T-helper 17 cell (primary cell): ENCODE measurements around the gene TASP1. TPM values are rescaled to one million over a fixed set of nuclear protein-coding genes. Genes with fewer than 3 reads are reported as not detected.
A peak's percentile ranks its signal among the peaks of the same experiment; 100 is the strongest.
"Not testable (repeated sequence)": the region's sequence is repeated elsewhere in the genome, so short reads cannot be mapped to it uniquely, and the experiment has no call there.

Source experiments
- ATAC-seq: fragments of 150-1000 bp; cut with Tn5 transposase; 2 replicates; pipeline ENCODE4 v1.10.0; 2021; ENCODE audit warnings: mild to moderate bottlenecking, moderate library complexity
- DNase-seq, 3 donors: peaks; one replicate each; pipeline versions ENCODE4 v3.0.0 to v3.0.0-alpha.2; 2020 to 2021
- H3K9me3 ChIP-seq: one replicate; pipeline ENCODE4 v1.7.0; 2013; ENCODE audit warnings: low read length, mild to moderate bottlenecking; ENCODE audit not compliant: control insufficient read depth, poor library complexity, severe bottlenecking
- H3K27ac Mint-ChIP-seq: one replicate; pipeline ENCODE4 v1.8.0; 2022; ENCODE audit warnings: mild to moderate bottlenecking, moderate library complexity, mixed read lengths
- H3K27me3 Mint-ChIP-seq: one replicate; pipeline ENCODE4 v1.8.0; 2022; ENCODE audit warnings: mixed read lengths
- H3K36me3 Mint-ChIP-seq: one replicate; pipeline ENCODE4 v1.8.0; 2022; ENCODE audit warnings: low read depth, mixed read lengths
- H3K4me1 Mint-ChIP-seq: one replicate; pipeline ENCODE4 v1.8.0; 2022; ENCODE audit warnings: mild to moderate bottlenecking, mixed read lengths
- H3K4me3 Mint-ChIP-seq: one replicate; pipeline ENCODE4 v1.8.0; 2022; ENCODE audit warnings: mild to moderate bottlenecking, moderate library complexity, mixed read lengths
- total RNA-seq, 4 donors: library from RNA in 2 of 4; stranded (reverse) in 2 of 4; gene quantifications; one replicate each; pipeline ENCODE4 v1.2.3 and lab custom pipeline; 2022 to 2026

Gene TASP1
- total RNA-seq, 2 donors from 2014 or later, result 14.0 to 15.0 TPM

DNA sequence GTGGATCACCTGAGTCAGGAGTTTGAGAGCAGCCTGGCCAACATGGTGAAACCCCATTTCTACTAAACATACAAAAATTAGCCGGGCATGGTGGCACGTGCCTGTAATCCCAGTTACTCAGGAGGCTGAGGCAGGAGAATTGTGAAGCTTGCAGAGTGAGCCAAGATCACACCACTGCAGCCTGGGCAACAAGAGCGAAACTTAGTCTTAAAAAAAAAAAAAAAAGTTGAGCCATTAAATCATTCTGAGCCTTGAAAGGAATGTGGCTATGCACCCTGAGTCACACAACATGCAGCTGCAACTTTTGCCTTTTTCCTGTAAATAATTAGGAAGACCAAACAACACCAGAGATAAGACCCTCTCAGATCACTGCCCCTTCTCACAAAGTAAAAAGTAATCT, 11.2 kb downstream of the TASP1 start:
- peaks cover 14% of the 10 kb centered on the region for H3K36me3 Mint-ChIP-seq
- not testable (repeated sequence) for H3K9me3 ChIP-seq, DNase-seq, H3K27ac Mint-ChIP-seq, H3K4me3 Mint-ChIP-seq, H3K4me1 Mint-ChIP-seq, H3K27me3 Mint-ChIP-seq, ATAC-seq

DNA sequence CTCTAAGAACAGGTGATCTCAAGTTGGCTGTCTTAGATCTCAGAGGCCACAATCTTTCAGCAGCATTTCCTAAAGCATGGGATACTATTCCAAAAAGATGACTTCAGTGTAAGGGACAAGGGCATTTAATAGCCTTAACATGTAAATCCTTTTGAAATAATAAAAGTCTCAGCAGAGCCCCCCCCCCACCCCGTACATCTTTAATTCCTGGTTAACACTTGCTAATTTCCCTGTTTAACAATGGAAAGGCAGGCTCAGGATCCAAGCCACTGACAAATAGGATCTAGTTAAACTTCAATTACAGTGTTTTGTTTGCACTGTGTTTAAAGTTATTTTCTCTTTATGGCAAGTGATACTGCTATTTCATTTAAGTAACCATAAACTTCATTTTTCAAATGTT, 12.0 kb downstream of the TASP1 start:
- no peak for ATAC-seq
- H3K36me3 Mint-ChIP-seq, result peaks cover 14% of the 10 kb centered on the region
- H3K4me3 Mint-ChIP-seq, result no peak overlapping the region
- H3K9me3 ChIP-seq, result no peaks in the 10 kb centered on the region
- DNase-seq, result no peak
- no peaks in the 10 kb centered on the region for H3K27me3 Mint-ChIP-seq
- H3K27ac Mint-ChIP-seq, result no peak overlapping the region
- peaks cover 5% of the 10 kb centered on the region for H3K4me1 Mint-ChIP-seq

DNA sequence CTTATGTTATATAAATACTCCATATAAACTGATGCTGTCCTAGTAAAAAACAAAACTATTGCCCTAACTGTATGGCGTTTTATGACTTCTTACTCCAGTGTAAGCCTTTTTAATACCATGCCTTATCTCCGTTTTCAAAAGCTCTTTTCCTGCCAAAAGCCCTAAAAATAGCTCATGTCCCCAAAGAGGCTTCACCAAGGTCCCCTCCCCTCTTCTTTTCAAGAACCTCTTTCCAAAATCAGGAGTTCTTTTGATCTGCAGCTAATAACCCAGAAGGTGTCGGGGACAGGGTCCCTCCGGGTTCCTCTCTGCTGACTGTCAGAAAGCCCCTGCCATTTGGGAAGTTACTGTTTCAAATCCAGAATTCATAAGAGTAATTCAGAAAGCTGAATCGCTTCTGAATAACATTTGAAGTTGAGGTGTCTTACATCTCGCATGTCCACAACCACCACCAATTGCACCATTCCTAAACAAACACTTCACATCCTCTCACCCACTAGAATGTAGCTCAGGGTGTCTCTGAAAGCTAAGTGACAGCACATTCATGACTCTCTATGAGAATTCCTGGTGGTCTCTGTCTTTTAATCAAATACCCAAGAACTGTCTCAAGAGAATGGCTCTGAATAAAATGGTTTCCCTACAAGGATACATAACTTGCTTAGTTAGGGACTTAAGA, 13.3 kb downstream of the TASP1 start:
- DNase-seq, result no peak
- H3K27ac Mint-ChIP-seq, result no peak overlapping the region
- H3K4me1 Mint-ChIP-seq, result peaks cover 5% of the 10 kb centered on the region
- peaks cover 14% of the 10 kb centered on the region for H3K36me3 Mint-ChIP-seq
- no peaks in the 10 kb centered on the region for H3K27me3 Mint-ChIP-seq
- no peak for ATAC-seq
- H3K9me3 ChIP-seq, result no peaks in the 10 kb centered on the region
- H3K4me3 Mint-ChIP-seq, result no peak overlapping the region

DNA sequence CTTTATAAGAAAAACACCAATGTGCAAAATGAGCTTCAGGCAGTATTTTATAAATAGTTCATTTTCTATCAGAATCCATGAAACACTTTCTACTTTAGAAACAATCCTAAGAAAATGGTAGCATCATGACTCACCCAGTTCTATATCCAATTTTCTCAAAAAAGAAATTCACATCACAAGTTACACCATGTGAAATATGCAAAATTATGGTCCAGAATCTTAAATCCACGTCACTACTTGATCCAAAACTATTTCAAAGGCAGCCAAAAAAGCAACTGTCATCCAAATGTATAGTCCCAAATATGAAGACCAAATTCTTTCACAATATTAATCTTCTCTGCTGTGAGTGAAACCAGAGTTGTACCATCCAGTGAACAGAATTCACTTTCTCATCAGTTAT, 19.3 kb downstream of the TASP1 start:
- H3K27me3 Mint-ChIP-seq, DNase-seq, ATAC-seq, H3K27ac Mint-ChIP-seq, H3K4me3 Mint-ChIP-seq, H3K4me1 Mint-ChIP-seq, H3K36me3 Mint-ChIP-seq, H3K9me3 ChIP-seq: not testable (repeated sequence)

DNA sequence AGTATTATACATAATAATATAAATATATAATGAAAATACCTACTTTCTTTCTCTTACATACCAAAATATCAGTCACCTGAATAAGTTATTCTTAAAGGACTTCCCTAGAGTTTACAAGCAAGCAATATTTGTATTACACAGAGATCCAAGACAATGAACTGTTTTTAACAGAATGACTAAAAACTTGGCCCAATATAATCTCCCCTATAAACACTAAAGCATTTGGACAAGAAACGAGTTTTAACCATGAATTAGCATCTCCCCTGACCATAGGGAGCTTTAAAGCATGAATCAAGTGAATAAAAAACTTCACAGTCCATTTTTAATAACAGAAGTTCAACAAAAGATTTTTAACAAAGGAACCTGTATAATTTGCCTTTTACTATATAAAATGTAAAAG, 20.3 kb downstream of the TASP1 start:
- H3K4me3 Mint-ChIP-seq, H3K27me3 Mint-ChIP-seq, H3K4me1 Mint-ChIP-seq, ATAC-seq, H3K36me3 Mint-ChIP-seq, DNase-seq, H3K27ac Mint-ChIP-seq, H3K9me3 ChIP-seq: not testable (repeated sequence)

DNA sequence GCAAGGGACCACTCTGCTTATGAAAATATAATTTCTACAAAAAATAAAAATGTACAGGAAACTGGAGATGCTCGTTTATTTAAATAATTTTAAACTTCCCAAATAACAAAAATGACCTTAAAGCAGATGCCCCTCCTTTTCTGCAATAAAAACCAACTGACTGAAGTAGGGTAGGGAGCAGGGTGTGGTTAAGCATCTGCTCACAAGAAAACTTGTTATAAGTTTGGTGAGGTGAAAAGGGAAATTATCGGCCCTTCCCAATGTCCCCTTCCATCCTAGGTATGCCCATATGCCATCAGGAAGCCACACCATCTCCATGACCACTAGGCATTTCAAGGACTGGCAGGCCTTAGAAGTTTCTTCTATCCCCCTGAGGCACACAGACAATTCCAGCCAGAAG, 21.1 kb downstream of the TASP1 start:
- not testable (repeated sequence) for H3K27me3 Mint-ChIP-seq, H3K4me3 Mint-ChIP-seq, H3K4me1 Mint-ChIP-seq, DNase-seq, ATAC-seq, H3K27ac Mint-ChIP-seq, H3K9me3 ChIP-seq, H3K36me3 Mint-ChIP-seq

DNA sequence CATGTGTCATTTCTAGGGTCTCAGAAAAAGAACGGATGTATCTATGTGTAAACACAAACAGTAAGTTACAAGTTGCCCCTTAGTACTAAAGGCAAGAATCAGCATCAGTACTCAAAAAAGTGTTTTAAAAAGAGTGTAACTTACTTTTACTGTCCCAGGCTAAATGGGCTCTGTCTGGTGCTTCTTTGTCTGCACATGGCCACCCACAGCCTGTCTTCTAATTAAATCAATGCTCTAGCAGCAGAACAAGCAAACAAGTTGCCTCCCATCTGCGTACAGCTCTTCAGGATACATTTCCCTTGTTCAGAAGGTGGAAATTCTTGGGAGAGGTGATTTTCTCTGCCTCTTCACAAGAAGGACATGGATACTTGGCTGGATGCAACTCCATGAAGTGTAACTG, 22.0 kb downstream of the TASP1 start:
- ATAC-seq, H3K9me3 ChIP-seq, H3K4me1 Mint-ChIP-seq, H3K36me3 Mint-ChIP-seq, H3K27me3 Mint-ChIP-seq, H3K4me3 Mint-ChIP-seq, DNase-seq: not testable (repeated sequence)
- peak overlapping the region; percentile 39 for H3K27ac Mint-ChIP-seq

DNA sequence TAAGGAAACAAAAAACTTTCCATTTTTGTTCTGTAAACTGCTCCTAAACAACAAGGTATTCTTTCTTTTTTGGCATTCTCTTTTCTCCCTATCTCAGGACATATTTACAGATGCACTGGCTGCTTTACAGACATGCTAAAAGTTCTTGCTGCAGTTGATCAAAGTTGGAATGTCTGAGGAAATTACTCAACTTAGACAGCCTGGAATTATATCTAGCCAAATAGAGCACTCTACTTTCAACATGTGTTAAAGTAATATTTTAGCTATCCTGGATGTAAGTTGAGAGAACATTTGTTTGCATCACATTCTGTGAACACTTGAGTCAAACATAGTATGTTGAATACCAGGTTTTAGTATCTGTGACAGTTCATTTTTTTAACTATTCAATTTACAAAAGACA, 24.8 kb downstream of the TASP1 start:
- no peak overlapping the region for H3K4me3 Mint-ChIP-seq
- H3K4me1 Mint-ChIP-seq, result peaks cover 7% of the 10 kb centered on the region
- H3K27ac Mint-ChIP-seq, result no peak overlapping the region

DNA sequence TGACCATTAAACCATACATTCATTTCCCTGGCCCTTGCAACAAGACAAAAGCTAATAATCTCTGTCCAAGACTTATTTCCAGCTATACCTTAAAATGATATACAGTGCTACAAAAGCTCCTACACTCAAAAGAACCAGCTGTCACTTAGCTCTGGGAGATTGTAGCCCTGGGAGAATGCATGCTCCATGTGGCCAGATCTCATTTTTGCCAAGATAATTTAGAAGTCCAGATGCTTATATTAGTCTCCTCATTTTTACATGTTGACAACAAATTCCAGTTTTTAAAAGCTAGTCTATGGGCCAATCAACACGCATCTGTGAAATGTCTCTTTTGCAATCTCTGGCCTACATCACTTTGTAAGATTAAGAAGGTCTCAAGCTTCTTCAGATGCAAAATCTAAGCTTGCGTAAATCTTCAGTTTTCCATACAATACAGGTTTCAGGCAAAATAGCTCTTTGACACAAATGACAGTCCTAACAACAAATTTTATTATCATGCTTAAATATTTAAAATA, 27.1 kb downstream of the TASP1 start:
- no peak overlapping the region for H3K4me3 Mint-ChIP-seq
- H3K36me3 Mint-ChIP-seq, result peaks cover 10% of the 10 kb centered on the region
- H3K4me1 Mint-ChIP-seq, result peaks cover 7% of the 10 kb centered on the region
- H3K27ac Mint-ChIP-seq, result no peak overlapping the region
- H3K9me3 ChIP-seq, result no peaks in the 10 kb centered on the region
- no peaks in the 10 kb centered on the region for H3K27me3 Mint-ChIP-seq
- DNase-seq (no peak), ATAC-seq (no peak)

More for the DNA sequence above, 24.8 kb downstream of the TASP1 start:
- H3K9me3 ChIP-seq, result no peaks in the 10 kb centered on the region
- no peaks in the 10 kb centered on the region for H3K27me3 Mint-ChIP-seq
- ATAC-seq, result no peak
- H3K36me3 Mint-ChIP-seq, result peaks cover 9% of the 10 kb centered on the region
- DNase-seq, result no peak

DNA sequence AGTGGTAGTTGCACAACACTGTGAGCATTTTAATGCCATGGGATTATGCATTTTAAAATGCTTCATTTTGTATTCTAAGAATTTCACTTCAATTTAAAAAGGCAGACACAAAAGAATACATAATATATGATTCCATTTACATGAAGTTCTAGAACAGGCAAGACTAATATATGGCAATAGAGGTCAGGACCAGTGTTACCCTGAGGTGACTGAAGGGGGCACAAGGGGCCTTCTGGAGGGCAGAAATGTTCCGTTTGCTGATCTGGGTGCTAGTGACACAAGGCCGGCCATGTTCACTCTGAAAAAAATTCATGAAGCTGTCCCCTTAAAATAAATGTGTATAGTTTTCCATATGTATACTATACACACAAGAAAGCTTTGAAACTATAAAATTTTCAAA, 28.5 kb downstream of the TASP1 start:
- H3K9me3 ChIP-seq, result no peaks in the 10 kb centered on the region
- Mint-ChIP-seq H3K27ac (no peak overlapping the region), H3K27me3 (no peaks in the 10 kb centered on the region), H3K4me3 (no peak overlapping the region), H3K36me3 (peaks cover 9% of the 10 kb centered on the region), H3K4me1 (peaks cover 4% of the 10 kb centered on the region)
- ATAC-seq, result no peak
- DNase-seq, result no peak

DNA sequence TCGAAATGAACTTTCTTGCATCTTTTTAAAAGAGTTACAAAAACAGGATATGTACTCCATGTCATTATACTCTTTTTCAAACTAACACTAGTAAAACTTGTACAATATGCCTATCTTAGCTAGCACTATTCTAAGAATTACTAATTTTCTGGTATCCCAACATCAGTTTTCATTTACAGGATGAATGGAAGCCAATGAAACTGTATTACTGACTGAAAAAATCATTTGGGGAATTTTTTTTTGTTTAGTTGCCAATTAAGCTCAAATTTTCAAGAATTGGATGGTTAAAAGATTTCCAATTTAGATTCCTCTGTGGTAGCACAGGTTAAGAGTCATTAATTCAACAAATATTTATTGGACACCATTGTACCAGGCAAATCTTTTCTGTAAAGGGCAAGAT, 30.7 kb downstream of the TASP1 start:
- no peaks in the 10 kb centered on the region for H3K9me3 ChIP-seq
- Mint-ChIP-seq H3K27ac (no peak overlapping the region), H3K36me3 (peaks cover 9% of the 10 kb centered on the region), H3K4me1 (peaks cover 7% of the 10 kb centered on the region), H3K4me3 (no peak overlapping the region), H3K27me3 (no peaks in the 10 kb centered on the region)
- ATAC-seq, result no peak
- no peak for DNase-seq

DNA sequence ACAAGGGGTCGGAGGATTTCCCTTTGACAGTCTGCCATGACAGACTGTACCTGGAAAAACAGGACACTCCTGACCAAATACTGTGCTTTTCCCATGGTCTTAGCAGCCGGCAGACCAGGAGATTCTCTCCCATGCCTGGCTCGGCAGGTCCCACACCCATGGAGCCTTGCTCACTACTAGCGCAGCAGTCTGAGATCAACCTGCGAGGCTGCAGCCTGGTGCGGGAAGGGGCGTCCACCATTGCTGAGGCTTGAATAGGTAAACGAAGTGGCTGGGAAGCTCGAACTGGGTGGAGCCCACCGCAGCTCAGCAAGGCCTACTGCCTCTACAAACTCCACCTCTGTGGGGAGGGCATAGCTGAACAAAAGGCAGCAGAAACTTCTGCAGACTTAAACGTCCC, 45.3 kb downstream of the TASP1 start:
- not testable (repeated sequence) for ATAC-seq, H3K4me1 Mint-ChIP-seq, H3K4me3 Mint-ChIP-seq, H3K36me3 Mint-ChIP-seq, H3K27ac Mint-ChIP-seq, H3K27me3 Mint-ChIP-seq, H3K9me3 ChIP-seq, DNase-seq

DNA sequence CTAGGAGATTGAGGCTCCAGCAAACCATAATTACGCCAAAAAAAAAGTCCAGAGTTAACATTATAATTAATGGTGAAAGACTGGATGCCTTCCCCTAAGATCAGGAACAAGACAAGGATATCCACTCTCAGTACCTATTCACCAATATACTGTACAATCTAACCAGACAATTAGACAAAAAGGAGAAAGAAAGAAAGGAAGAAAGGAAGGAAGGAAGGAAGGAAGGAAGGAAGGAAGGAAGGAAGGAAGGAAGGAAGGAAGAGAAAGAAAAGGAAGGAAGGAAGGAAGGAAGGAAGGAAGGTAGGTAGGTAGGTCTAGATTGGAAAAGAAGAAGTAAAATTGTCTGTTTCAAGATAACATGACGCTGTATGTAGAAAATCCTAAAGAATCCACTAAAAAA, 50.7 kb downstream of the TASP1 start:
- Mint-ChIP-seq H3K4me1 (no peaks in the 10 kb centered on the region), H3K27me3 (no peaks in the 10 kb centered on the region), H3K4me3 (no peak overlapping the region), H3K27ac (no peak overlapping the region), H3K36me3 (no peaks in the 10 kb centered on the region)
- ATAC-seq (no peak), DNase-seq (no peak)
- H3K9me3 ChIP-seq, result no peaks in the 10 kb centered on the region

DNA sequence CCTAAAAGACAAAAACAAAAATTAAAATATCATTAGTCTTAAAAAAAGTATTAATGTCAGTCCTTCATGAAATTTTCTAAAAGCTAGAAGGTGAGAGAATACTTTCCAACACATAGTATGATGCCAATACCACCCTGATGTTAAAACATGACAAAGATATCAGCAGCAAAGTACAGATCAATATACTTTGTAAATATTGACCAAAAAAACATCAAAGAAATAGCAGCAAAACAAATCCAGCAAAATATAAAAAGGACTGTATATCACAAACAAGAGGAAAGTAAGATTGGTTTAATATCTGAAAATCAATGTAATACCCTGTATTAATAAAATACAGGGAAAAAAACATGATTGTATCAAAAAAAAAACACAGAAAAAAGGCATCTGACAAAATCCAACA, 51.4 kb downstream of the TASP1 start:
- Mint-ChIP-seq H3K27me3 (no peaks in the 10 kb centered on the region), H3K36me3 (no peaks in the 10 kb centered on the region), H3K4me3 (no peak overlapping the region), H3K4me1 (no peaks in the 10 kb centered on the region), H3K27ac (no peak overlapping the region)
- ATAC-seq, result no peak
- H3K9me3 ChIP-seq, result no peaks in the 10 kb centered on the region
- DNase-seq, result no peak
